RWPE2 (cell line): ENCODE measurements around the gene SH3PXD2A.

Experiments used
- ATAC-seq: fragments of 200-7000 bp; cut with Tn5 transposase; 3 replicates; pipeline ENCODE4 v1.9.1; 2021; ENCODE audit warnings: low read depth
- DNase-seq: peaks from one replicate; pipeline ENCODE4 v3.0.0-alpha.2; 2020; ENCODE audit warnings: low spot score
- H3K27ac ChIP-seq: fragments of 450-650 bp; 2 replicates; pipeline ENCODE4 v1.5.1; 2017; ENCODE audit warnings: mild to moderate bottlenecking; ENCODE audit not compliant: poor library complexity, severe bottlenecking
- H3K27me3 ChIP-seq: fragments of 250-450 bp; sonication (Bioruptor Pico); 2 replicates; pipeline ENCODE4 v1.5.1; 2021; ENCODE audit warnings: mild to moderate bottlenecking, moderate library complexity; ENCODE audit not compliant: insufficient read depth, poor library complexity, severe bottlenecking
- H3K36me3 ChIP-seq: fragments of 250-450 bp; sonication (Bioruptor Pico); 2 replicates; pipeline ENCODE4 v1.5.1; 2020; ENCODE audit warnings: low read depth, mild to moderate bottlenecking, moderate library complexity
- H3K4me1 ChIP-seq: fragments of 250-450 bp; sonication (Bioruptor Pico); 2 replicates; pipeline ENCODE4 v1.5.1; 2021; ENCODE audit warnings: mild to moderate bottlenecking, moderate library complexity; ENCODE audit not compliant: insufficient read depth, poor library complexity, severe bottlenecking
- H3K4me3 ChIP-seq: fragments of 250-450 bp; sonication (Bioruptor Pico); 2 replicates; pipeline ENCODE4 v1.5.1; 2021; ENCODE audit warnings: mild to moderate bottlenecking, moderate library complexity; ENCODE audit not compliant: severe bottlenecking
- H3K9me3 ChIP-seq: fragments of 250-450 bp; sonication (Bioruptor Pico); 2 replicates; pipeline ENCODE4 v1.5.1; 2021; ENCODE audit warnings: mild to moderate bottlenecking, moderate library complexity; ENCODE audit not compliant: severe bottlenecking
- TF ChIP-seq, protein P1 (sequence below): fragments of 450-650 bp; IDR thresholded peaks from one replicate; pipeline ENCODE4 v1.5.1; 2017; ENCODE audit warnings: mild to moderate bottlenecking, moderate library complexity; ENCODE audit not compliant: poor library complexity, severe bottlenecking

Gene SH3PXD2A

DNA sequence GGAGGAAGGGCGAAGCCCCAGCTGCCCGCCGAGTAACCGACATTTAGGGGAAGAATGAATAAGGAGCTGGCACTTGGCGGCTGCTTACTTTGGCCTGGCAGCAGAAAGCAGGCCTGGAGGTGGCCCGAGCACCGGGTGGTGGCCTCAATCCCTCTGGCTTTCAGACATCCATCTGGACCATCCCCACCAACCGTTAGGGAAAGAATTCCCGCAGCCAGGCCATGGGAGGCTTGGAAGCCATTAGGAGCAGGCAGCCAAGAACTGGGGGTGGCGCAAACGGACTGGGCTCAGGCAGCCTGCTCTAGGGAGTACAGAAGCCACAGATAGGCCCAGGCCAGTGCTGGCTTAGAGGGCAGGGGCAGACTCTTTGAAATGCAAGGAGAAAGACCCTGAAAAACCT is 229.2 kb downstream of the SH3PXD2A start:
- Histone ChIP-seq H3K9me3 (no peaks in the 10 kb centered on the region), H3K36me3 (peaks cover 40% of the 10 kb centered on the region), H3K4me3 (no peak overlapping the region), H3K27ac (no peak overlapping the region), H3K4me1 (no peaks in the 10 kb centered on the region), H3K27me3 (no peaks in the 10 kb centered on the region)
- TF ChIP-seq, protein P1, sequence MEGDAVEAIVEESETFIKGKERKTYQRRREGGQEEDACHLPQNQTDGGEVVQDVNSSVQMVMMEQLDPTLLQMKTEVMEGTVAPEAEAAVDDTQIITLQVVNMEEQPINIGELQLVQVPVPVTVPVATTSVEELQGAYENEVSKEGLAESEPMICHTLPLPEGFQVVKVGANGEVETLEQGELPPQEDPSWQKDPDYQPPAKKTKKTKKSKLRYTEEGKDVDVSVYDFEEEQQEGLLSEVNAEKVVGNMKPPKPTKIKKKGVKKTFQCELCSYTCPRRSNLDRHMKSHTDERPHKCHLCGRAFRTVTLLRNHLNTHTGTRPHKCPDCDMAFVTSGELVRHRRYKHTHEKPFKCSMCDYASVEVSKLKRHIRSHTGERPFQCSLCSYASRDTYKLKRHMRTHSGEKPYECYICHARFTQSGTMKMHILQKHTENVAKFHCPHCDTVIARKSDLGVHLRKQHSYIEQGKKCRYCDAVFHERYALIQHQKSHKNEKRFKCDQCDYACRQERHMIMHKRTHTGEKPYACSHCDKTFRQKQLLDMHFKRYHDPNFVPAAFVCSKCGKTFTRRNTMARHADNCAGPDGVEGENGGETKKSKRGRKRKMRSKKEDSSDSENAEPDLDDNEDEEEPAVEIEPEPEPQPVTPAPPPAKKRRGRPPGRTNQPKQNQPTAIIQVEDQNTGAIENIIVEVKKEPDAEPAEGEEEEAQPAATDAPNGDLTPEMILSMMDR: no peak
- ATAC-seq (no peak), DNase-seq (no peak)

DNA sequence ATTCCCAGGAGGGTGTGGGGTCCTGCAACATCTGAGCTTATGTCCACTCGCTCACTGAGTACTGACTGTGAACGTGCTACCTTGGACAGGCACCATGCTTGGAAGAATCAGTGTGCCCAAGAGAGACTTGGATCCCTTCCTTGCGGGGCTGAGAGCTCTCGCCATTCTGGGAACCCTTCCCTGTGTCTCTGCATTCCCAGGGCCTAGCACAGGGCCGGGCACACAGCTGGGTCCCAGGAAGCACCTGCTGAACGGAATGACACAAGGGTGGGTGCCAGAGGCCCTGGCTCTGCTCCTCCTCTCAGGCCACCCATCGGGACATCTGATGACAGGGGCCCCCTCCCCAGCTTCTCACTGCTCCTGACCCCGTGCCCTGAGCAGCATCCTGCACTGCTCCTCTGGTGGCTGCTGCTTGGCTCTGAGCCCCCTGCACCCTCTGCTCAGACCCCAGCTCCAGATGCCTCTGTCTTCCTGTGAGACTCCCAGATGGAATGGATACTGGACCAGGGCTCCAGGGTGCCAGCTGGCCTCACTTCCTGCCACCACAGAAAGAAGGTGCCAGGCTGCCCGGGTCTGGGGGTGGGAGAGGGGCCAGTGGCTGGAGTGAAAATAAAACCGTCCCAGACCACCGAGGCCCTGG is 232.3 kb downstream of the SH3PXD2A start:
- H3K27me3 ChIP-seq: no peaks in the 10 kb centered on the region
- H3K4me3 ChIP-seq: no peak overlapping the region
- H3K27ac ChIP-seq: no peak overlapping the region
- H3K36me3 ChIP-seq: peaks cover 41% of the 10 kb centered on the region
- H3K4me1 ChIP-seq: no peaks in the 10 kb centered on the region
- H3K9me3 ChIP-seq: no peaks in the 10 kb centered on the region
- TF ChIP-seq, protein P1: no peak
- DNase-seq: no peak
- ATAC-seq: no peak

DNA sequence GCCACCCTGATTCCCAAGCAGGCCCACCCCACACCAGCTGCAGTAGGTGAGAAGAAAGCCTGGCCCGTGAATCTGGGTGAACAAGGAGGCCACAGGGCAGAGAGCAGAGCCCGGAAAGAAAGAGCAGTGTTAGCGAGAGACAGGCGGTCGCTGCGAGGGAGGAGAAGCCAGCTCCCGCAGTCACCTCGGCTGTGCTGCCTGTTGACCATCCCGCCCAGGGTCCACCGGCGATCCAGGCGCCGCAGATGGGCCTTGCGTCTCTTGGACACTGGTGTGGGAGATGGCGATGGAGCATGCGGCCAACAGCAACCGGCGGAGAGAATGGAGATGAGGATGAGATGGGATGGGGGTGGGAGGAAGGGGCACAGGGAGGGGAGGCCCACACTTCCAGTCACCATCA is 233.1 kb downstream of the SH3PXD2A start:
- no peaks in the 10 kb centered on the region for H3K27me3 ChIP-seq
- no peak overlapping the region for H3K27ac ChIP-seq
- ATAC-seq: no peak
- TF ChIP-seq, protein P1: no peak
- no peaks in the 10 kb centered on the region for H3K4me1 ChIP-seq
- H3K9me3 ChIP-seq: no peaks in the 10 kb centered on the region
- DNase-seq: no peak
- peaks cover 33% of the 10 kb centered on the region for H3K36me3 ChIP-seq
- H3K4me3 ChIP-seq: no peak overlapping the region

DNA sequence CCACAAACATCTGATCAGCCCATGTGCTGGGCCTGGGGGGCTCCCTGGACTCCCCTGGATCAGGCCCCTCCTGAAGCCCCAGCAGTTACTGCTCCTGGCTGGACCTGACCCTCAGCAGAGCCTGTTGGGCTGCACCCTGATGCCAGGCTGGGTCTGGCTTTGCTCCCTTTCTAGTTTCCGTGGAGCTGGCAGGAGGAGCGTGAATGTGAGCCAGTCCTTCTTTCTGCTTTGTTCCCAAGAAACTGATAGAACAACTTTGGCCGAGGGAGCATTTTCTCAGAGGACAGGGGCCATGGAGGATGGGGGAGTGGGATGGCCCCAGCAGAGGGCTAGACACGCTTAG is 233.6 kb downstream of the SH3PXD2A start:
- Histone ChIP-seq H3K4me1 (no peaks in the 10 kb centered on the region), H3K36me3 (peaks cover 33% of the 10 kb centered on the region), H3K27ac (no peak overlapping the region), H3K27me3 (no peaks in the 10 kb centered on the region), H3K9me3 (no peaks in the 10 kb centered on the region), H3K4me3 (no peak overlapping the region)
- TF ChIP-seq, protein P1: no peak
- DNase-seq (no peak), ATAC-seq (no peak)

DNA sequence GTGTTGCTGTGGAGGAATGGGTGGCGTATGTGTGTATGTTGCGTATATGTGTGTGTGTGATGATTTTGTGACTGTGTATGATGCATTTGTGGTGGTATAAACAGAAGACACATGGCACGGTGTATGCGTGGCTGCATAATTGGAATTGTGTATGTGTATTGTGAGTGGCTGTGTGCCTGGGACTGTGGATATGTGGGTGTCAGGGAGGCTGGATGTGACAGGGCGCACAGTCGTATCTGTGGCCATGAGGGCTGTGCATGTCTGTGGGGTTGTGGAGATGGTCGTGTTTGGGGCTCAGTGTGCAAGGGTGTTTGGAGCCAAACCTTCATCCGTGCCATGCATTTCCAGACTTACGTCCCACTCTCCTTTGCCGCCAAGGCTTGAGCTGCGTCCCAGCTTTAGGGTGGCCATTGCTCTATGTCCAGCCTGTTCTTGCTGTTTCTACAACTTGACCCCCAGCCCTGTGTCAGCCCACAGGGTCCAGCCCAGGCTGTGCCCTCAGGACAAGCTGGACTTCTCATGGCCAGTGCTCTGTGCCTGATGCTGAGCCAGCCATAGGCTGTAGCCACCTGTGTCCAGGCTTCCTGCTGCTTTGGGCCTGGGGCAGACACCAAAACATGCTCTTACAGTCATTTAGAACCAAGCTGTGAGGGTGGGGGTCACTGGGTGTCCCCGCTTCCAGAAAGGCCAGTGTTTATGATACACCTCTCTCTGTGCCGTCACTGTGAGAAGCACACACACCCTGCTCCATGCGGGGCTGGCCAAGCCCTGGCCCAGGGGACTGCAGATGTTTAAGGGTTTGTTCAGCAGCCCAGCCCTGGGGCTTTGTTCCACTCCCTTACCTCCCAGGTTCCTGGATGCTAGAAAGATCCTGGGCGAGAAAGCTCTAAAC is 234.2 kb downstream of the SH3PXD2A start:
- peaks cover 30% of the 10 kb centered on the region for H3K36me3 ChIP-seq

More for the DNA sequence above, 234.2 kb downstream of the SH3PXD2A start:
- no peak for DNase-seq
- no peaks in the 10 kb centered on the region for H3K9me3 ChIP-seq
- H3K4me1 ChIP-seq: no peaks in the 10 kb centered on the region
- H3K27ac ChIP-seq: no peak overlapping the region
- ATAC-seq: no peak
- no peak overlapping the region for H3K4me3 ChIP-seq
- TF ChIP-seq, protein P1: no peak
- H3K27me3 ChIP-seq: no peaks in the 10 kb centered on the region
